Hematopoietic multipotent progenitor cell treated with erythropoietin and hydrocortisone succinate and interleukin-3 and kit ligand, for 17 days (in vitro differentiated cells): ENCODE results near the gene IDE.
"Not testable (repeated sequence)": the region's sequence is repeated elsewhere in the genome, so short reads cannot be mapped to it uniquely, and the experiment has no call there.

ENCODE experiments used
- DNase-seq: peaks from one replicate; pipeline ENCODE4 v3.0.0-alpha.2; 2015; ENCODE audit warnings: low spot score

The IDE gene

DNA sequence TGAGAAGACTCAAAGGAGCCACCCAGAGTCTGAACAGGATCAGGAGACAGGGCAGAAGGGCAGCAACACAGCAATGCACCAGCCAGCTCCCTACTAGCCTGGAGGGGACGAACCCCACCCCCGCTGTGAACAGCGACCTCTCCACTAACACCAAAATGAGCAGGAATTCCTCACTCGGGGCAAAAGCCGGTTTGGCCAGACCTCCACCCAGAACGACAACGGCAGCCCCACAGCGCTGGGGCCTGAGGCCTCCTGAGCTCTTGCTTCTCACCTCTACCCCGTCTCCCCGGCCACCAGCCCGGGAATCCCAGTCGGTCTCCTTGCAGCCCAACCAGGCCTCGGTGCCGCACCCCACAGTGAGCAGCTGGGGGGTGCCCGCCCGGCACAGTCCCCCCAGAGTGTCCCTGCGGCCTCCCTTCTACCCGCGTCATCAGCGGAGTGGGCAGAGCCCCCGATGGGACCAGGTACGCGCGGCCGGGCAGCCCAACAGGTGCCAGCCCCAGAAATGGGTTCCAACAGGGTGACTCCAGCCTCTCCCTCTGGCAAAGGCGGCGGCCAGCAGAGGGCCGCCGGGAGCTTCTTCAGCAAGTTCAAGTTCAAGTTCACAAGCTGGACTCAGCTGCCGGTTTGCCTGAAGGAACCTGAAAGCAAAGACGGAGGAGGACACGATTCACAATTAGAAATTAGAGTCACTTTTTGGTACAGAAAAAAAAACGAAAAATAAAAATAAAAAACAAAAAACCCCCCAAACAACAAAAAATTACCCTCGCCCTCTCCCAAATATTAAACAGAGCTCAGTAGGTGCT, 153.9 kb downstream of the IDE start:
- DNase-seq, result no peak

DNA sequence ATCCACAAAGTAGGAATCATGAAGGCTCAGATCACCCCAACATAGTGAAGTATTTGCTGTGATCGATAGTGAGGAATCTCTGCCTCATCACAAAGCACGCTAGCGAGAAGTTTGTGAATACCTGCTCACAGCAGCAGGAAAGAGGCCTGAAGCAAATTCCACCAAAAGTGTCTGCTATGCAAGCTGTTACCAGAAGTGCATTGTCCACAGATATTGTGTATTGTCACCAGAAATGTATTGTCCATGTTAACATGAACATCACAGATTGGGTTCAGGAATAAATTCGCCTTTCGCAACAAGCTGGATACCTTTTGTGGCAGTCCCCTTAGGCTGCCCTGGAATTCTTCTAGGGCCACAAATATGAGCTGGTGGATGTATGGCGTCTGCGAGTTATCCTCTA, 155.0 kb downstream of the IDE start:
- no peak for DNase-seq

DNA sequence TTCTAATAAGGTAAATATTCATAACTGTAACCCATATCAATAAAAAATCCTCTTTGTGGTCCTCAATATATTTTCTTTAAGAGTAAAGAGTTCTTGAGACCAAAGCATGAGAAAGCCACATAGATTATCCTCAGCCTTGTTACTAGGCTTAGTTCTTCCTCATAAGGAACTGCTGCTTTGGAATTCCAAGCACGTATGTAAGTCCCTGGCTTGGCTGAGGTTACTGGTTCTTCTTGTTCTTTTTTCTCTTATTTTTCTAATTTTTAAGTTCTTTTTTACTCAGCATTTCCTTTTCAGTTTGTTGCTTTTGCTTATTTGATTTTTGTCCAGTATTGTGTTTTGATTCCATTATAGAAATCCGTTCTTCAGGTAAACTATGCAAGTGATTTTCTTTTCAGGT, 155.7 kb downstream of the IDE start:
- DNase-seq, result no peak

DNA sequence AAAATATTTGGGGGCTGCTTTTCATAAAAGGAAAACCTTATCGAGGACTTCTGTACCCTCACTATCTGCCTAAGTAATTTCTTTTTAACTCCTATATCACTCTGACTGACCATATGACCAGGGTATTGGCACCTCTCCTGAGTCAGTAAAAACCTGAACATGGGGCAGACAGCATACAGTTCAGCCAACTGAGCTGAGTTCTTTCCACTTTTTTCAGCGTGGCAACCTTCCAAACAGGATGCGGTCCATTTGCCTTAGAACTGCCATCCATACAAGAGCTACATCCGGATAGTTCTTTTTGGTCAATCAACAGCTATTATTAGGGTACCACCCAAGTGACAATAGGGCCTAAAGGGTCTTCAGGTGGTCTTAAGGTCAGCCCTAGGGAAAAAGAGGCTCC, 160.4 kb downstream of the IDE start:
- no peak for DNase-seq

DNA sequence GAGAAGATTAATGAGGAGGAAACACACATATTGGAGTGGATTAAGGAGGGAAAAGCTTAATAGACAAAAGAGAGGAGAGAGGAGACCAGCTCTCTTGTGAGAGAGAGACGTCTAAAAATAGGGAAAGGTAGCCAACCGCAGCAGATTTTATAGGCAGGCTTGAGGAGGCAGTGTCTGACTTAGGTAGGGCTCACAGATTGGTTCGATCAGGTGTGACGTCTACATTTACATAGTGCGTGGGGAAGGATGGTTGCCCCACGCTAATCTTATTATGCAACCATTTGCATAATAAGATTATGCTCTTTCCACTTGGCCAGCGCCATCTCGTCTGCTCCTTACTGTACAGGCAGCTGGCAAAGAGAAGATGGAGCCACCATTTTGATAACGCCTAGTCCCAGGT, 160.9 kb downstream of the IDE start:
- no peak for DNase-seq

DNA sequence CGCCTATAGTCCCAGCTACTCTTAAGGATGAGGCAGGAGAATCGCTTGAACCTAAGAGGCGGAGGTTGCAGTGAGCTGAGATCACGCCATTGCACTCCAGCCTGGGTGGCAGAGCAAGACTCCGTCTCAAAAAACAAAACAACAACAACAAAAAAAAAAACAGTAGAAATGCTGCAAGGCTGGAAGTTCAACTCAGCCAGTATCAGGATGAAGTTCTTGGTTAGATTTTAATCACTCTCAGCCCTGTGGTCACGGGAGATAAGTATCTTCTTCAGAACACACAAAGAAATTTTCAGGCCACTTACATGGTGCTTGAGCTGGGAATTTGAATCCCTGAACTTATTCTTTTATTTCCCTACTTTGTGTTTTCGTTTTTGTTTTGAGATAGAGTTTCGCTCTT, 162.5 kb downstream of the IDE start:
- no peak for DNase-seq

DNA sequence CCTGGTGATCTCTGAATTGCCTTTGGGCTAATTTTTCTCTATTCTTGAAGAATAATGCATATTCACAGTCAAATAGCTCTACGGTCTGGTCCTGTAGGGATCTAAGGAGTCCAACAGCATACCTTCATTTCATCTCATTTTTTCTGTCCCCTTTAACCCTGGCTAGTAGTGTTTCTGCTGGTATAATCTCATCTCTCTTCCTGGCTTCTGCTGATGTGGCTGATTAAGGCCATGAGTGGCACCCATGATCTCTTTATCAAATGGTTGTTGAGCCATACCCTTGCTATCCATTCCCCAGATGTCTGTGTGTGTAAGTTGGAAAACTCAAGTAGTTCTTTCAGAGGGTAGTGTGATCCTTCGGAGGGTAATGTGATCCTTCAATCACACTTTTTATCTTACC, 163.4 kb downstream of the IDE start:
- DNase-seq, result no peak

DNA sequence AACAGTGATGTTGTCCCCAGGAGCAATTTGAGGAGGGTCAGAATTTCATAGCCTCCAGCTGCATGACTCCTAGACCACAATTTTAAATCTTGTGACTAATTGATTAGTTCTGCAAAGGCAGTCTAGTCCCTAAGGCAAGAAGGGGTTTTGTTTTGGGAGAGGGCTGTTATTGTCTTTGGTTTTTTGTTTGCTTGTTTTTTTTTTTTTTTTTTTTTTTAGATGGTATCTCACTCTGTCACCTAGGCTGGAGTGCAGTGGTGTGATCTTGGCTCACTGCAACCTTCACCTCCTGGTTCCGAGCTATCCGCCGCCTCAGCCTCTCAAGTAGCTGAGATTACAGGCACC, 165.9 kb downstream of the IDE start:
- no peak for DNase-seq

DNA sequence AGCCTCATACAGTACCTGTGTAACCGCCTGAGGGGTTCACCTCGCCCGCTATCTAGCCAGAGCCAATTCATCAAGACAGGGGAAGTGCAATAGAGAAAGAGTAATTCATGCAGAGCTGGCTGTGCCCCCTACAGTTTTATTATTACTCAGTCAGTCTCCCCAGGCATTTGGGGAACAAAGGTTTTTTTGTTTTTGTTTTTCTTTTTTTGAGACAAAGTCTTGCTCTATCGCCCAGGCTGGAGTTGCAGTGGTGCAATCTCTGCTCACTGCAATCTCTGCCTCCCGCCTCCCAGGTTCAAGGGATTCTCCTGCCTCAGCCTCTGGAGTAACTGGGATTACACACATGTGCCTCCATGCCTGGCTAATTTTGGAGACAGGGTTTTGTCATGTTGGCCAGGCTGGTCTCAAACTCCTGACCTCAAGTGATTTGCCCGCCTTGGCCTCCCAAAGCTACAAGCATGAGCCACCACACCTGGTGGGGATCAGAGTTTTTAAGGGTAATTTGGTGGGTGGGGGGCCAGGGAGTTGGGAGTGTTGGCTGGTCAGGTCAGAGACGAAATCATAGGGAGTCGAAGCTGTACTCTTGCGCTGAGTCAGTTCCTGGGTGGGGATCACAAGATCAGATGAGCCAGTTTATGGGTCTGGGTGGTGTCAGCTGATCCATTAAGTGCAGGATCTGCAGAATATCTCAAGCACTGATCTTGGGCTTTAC, 166.4 kb downstream of the IDE start:
- no peak for DNase-seq

DNA sequence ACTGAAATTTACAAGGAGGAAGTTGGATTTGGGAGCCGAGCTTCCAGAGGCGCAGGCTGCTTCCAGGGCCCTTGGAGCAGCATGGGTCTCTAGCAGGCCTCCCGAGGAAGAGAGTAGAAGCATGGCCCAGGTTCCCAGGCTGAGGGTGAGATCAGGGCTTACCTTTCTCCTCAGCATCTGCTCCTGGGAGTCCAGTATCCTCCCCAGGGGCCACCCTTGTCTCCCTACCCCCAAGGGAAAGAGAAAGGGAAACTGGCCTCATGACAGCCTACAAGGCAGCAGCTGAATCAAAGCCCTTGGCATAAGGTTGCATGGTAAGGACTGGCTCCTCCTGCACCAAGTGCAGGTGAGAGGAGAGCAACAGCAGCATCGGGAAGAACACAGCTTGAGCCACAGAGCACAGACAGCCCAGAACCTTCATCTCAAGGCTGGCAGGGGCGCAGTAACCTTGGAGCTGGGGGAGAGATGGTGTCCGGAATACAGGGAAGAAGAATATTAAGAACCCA, 168.4 kb downstream of the IDE start:
- DNase-seq, result no peak

DNA sequence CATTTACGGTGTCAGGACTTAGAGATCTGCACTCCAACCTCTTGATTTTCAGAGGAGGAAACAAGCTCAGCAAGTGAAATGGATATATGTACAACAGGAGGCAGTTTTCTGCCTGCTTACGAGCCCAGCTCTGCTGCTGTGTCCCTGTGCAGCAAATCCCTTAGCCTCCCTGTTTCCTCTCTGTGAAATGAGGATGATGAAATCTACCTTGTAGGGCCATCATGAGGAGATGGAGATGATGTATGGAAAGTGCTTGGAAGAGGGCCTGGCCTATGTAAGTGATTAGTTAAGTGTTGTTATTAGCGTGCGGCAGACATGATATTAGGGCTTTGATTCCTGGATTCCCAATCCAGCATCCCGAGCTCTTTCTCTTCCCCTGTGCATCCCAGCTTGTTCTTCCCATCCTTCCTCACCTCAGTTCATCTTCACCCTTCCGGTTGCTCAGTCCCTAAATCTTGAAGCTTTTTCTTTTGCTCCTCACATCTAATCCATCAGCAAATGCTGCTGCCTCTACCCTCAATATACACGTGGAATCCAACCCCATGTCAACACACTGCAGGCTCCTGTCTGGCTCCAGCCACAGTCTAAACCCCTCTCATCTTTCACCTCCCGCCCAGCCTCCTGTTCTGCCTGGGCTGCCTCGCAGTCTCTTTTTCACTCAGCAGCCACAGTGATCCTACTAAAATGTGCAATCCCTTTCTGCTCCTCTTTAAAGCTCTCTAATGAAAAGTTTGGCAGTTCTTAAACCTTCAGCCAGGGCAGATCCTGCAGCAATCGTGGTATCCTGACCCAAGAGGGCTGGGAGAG, 169.1 kb downstream of the IDE start:
- no peak for DNase-seq

DNA sequence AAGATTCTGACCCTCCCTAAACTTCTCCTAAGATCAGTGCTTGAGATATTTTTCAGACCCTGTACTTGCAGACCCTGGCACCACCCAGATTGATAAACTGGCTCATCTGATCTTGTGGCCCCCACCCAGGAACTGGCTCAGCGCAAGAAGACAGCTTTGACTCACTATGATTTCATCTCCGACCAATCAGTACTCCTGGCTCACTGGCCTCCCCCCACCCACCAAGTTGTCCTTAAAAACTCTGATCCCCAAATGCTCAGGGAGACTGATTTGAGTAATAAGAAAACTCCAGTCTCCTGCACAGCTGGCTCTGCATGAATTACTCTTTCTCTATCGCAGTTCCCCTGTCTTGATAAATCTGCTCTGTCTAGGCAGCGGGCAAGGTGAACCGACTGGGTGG, 171.7 kb downstream of the IDE start:
- DNase-seq, result not testable (repeated sequence)
